ENCODE measurements around the gene CFAP141. TPM values are rescaled to one million over a fixed set of nuclear protein-coding genes. Genes with fewer than 3 reads are reported as not detected.

The CFAP141 gene
- total and polyA plus RNA-seq, 4 donors: not detected

DNA sequence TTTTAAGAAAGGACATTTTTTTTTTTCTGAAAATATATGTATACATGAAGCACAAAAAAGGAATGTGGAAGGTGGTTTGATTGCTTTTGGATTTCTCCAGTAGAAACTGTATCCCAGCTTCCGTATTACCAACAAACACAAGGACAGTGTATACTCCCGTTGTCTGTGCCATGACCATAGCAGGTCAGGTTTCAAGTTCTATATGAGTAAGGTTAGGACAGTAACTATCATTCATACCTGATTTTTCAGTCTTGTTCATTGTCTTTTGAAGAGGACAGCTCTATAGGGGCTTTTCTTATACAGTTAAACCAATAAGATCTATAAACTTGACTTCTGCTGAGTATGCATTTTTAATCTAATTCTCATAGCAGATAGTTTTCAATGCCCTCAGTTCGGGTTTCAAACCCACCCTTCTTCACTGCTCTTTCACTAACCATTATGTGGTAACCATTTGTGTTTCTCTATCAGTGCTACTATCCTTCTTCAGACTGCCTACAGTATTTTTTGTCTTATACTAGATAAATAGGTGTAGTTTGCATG, 34.2 kb upstream of the CFAP141 start:
- peaks cover 11 to 32% (median 23%) of the 10 kb centered on the region in 4 donors for H3K4me1 ChIP-seq (ENCODE audit: control insufficient read depth in 4 of 4, insufficient read depth in 4 of 4, low read length in 3 of 4)
- WGBS: 95% methylated on average over 3 of the region's 3 CpGs
- H3K9ac ChIP-seq (ENCODE audit: low read depth in 1 of 2, low read length in 2 of 2): no peak overlapping the region
- H3K27me3 ChIP-seq (ENCODE audit: control insufficient read depth in 4 of 4, insufficient read depth in 4 of 4, low read length in 3 of 4): no peaks in the 10 kb centered on the region
- no peak for DNase-seq (ENCODE audit: low spot score)
- H3K36me3 ChIP-seq (ENCODE audit: control insufficient read depth in 4 of 4, insufficient read depth in 3 of 4, low read depth in 1 of 4, low read length in 3 of 4): peaks cover 27 to 66% (median 55%) of the 10 kb centered on the region in 4 donors
- H3K27ac ChIP-seq (ENCODE audit: low read depth in 1 of 2, low read length in 2 of 2): no peak overlapping the region
- TF ChIP-seq, protein P1, sequence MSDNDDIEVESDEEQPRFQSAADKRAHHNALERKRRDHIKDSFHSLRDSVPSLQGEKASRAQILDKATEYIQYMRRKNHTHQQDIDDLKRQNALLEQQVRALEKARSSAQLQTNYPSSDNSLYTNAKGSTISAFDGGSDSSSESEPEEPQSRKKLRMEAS (IDR thresholded peaks at IDR 0.05): no peak
- TF ChIP-seq EGR1 (IDR thresholded peaks at IDR 0.05; ENCODE audit: low read depth in 2 of 2): no peak
- TF ChIP-seq RXRA (IDR thresholded peaks at IDR 0.05): no peak
- TF ChIP-seq HNF4A (conservative IDR thresholded peaks at IDR 0.05): no peak
- no peak for TF ChIP-seq NR2F2 (IDR thresholded peaks at IDR 0.05)
- no peak for TF ChIP-seq FOXA1 (IDR thresholded peaks at IDR 0.05)
- no peak for TF ChIP-seq RAD21 (IDR thresholded peaks at IDR 0.05)
- TF ChIP-seq, protein P2, sequence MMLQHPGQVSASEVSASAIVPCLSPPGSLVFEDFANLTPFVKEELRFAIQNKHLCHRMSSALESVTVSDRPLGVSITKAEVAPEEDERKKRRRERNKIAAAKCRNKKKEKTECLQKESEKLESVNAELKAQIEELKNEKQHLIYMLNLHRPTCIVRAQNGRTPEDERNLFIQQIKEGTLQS (IDR thresholded peaks at IDR 0.05): no peak
- no peak for TF ChIP-seq FOXA2 (IDR thresholded peaks at IDR 0.05)
- no peak for TF ChIP-seq GABPA (IDR thresholded peaks at IDR 0.05 in 1 of 2, conservative IDR thresholded peaks at IDR 0.05 in 1 of 2)
- TF ChIP-seq JUND (IDR thresholded peaks at IDR 0.05): no peak
- TF ChIP-seq, protein P3, sequence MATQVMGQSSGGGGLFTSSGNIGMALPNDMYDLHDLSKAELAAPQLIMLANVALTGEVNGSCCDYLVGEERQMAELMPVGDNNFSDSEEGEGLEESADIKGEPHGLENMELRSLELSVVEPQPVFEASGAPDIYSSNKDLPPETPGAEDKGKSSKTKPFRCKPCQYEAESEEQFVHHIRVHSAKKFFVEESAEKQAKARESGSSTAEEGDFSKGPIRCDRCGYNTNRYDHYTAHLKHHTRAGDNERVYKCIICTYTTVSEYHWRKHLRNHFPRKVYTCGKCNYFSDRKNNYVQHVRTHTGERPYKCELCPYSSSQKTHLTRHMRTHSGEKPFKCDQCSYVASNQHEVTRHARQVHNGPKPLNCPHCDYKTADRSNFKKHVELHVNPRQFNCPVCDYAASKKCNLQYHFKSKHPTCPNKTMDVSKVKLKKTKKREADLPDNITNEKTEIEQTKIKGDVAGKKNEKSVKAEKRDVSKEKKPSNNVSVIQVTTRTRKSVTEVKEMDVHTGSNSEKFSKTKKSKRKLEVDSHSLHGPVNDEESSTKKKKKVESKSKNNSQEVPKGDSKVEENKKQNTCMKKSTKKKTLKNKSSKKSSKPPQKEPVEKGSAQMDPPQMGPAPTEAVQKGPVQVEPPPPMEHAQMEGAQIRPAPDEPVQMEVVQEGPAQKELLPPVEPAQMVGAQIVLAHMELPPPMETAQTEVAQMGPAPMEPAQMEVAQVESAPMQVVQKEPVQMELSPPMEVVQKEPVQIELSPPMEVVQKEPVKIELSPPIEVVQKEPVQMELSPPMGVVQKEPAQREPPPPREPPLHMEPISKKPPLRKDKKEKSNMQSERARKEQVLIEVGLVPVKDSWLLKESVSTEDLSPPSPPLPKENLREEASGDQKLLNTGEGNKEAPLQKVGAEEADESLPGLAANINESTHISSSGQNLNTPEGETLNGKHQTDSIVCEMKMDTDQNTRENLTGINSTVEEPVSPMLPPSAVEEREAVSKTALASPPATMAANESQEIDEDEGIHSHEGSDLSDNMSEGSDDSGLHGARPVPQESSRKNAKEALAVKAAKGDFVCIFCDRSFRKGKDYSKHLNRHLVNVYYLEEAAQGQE (IDR thresholded peaks at IDR 0.05): no peak
- TF ChIP-seq, protein P4, sequence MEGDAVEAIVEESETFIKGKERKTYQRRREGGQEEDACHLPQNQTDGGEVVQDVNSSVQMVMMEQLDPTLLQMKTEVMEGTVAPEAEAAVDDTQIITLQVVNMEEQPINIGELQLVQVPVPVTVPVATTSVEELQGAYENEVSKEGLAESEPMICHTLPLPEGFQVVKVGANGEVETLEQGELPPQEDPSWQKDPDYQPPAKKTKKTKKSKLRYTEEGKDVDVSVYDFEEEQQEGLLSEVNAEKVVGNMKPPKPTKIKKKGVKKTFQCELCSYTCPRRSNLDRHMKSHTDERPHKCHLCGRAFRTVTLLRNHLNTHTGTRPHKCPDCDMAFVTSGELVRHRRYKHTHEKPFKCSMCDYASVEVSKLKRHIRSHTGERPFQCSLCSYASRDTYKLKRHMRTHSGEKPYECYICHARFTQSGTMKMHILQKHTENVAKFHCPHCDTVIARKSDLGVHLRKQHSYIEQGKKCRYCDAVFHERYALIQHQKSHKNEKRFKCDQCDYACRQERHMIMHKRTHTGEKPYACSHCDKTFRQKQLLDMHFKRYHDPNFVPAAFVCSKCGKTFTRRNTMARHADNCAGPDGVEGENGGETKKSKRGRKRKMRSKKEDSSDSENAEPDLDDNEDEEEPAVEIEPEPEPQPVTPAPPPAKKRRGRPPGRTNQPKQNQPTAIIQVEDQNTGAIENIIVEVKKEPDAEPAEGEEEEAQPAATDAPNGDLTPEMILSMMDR (IDR thresholded peaks at IDR 0.05; ENCODE audit: low read depth, low read length, missing input control): no peak
- TF ChIP-seq, protein P5, sequence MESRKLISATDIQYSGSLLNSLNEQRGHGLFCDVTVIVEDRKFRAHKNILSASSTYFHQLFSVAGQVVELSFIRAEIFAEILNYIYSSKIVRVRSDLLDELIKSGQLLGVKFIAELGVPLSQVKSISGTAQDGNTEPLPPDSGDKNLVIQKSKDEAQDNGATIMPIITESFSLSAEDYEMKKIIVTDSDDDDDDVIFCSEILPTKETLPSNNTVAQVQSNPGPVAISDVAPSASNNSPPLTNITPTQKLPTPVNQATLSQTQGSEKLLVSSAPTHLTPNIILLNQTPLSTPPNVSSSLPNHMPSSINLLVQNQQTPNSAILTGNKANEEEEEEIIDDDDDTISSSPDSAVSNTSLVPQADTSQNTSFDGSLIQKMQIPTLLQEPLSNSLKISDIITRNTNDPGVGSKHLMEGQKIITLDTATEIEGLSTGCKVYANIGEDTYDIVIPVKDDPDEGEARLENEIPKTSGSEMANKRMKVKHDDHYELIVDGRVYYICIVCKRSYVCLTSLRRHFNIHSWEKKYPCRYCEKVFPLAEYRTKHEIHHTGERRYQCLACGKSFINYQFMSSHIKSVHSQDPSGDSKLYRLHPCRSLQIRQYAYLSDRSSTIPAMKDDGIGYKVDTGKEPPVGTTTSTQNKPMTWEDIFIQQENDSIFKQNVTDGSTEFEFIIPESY (IDR thresholded peaks at IDR 0.05): no peak
- no peak for TF ChIP-seq TAF1 (conservative IDR thresholded peaks at IDR 0.05)
- H3K4me3 ChIP-seq (ENCODE audit: low read depth in 1 of 3, low read length in 3 of 3): no peak overlapping the region
- H3K9me3 ChIP-seq (ENCODE audit: control insufficient read depth in 4 of 4, low read length in 3 of 4): no peaks in the 10 kb centered on the region

DNA sequence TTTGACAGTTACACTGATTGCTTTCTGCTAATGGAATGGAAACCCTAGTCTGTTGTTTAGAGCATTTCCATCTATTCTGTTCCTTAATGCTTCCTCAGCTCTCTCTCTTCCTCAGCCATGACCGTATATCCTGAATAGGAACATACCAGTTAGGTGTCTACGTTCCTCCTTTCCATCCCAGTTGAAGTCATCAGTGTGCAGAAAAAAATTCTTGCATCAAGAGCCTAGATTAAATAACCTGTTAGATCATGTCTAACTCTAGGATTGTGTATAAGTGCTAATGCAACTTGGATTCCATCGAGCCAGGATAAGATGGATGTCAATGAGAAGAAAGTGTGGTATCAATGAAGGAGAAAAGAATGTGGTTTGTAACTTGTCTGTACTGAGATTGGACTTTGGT, 33.4 kb upstream of the CFAP141 start:
- H3K9ac ChIP-seq (ENCODE audit: low read depth in 1 of 2, low read length in 2 of 2): no peak overlapping the region
- H3K27me3 ChIP-seq (ENCODE audit: control insufficient read depth in 4 of 4, insufficient read depth in 4 of 4, low read length in 3 of 4): no peaks in the 10 kb centered on the region
- no peak for DNase-seq (ENCODE audit: low spot score)
- no peak overlapping the region for H3K27ac ChIP-seq (ENCODE audit: low read depth in 1 of 2, low read length in 2 of 2)
- no peak overlapping the region for H3K4me3 ChIP-seq (ENCODE audit: low read depth in 1 of 3, low read length in 3 of 3)
- H3K36me3 ChIP-seq (ENCODE audit: control insufficient read depth in 4 of 4, insufficient read depth in 3 of 4, low read depth in 1 of 4, low read length in 3 of 4): peaks cover 27 to 66% (median 54%) of the 10 kb centered on the region in 4 donors
- 96% methylated on average over 3 of the region's 3 CpGs for WGBS
- H3K4me1 ChIP-seq (ENCODE audit: control insufficient read depth in 4 of 4, insufficient read depth in 4 of 4, low read length in 3 of 4): peaks cover 11 to 32% (median 23%) of the 10 kb centered on the region in 4 donors
- no peaks in the 10 kb centered on the region for H3K9me3 ChIP-seq (ENCODE audit: control insufficient read depth in 4 of 4, low read length in 3 of 4)
- TF ChIP-seq HNF4A (conservative IDR thresholded peaks at IDR 0.05) (no peak), FOXA1 (IDR thresholded peaks at IDR 0.05) (no peak), HNF4G (IDR thresholded peaks at IDR 0.05) (no peak), YY1 (IDR thresholded peaks at IDR 0.05) (no peak), FOXA2 (IDR thresholded peaks at IDR 0.05) (no peak), NR2F2 (IDR thresholded peaks at IDR 0.05) (no peak), GABPA (IDR thresholded peaks at IDR 0.05 in 1 of 2, conservative IDR thresholded peaks at IDR 0.05 in 1 of 2) (no peak), RXRA (IDR thresholded peaks at IDR 0.05) (no peak), RAD21 (IDR thresholded peaks at IDR 0.05) (no peak), EGR1 (IDR thresholded peaks at IDR 0.05; ENCODE audit: low read depth in 2 of 2) (no peak), JUND (IDR thresholded peaks at IDR 0.05) (no peak), SP1 (IDR thresholded peaks at IDR 0.05) (no peak)
- TF ChIP-seq, protein P5 (IDR thresholded peaks at IDR 0.05): no peak
- TF ChIP-seq, protein P1 (IDR thresholded peaks at IDR 0.05): no peak
